A549 (cell line): ENCODE data around the gene ATP6V0E1. TPM values are rescaled to one million over a fixed set of nuclear protein-coding genes. Genes with fewer than 3 reads are reported as not detected.

Source experiments
- ATAC-seq, 2 experiments: fragments of 200-7000 bp in 1 of 2; fragments of >200 bp in 1 of 2; cut with Nextera tagmentation in 1 of 2; cut with Tn5 transposase in 1 of 2; 3 replicates each; pipeline versions ENCODE4 v1.8.0 to v1.9.1; 2018 to 2020; ENCODE audit warnings: mild to moderate bottlenecking in 1 of 2, moderate library complexity in 1 of 2
- CTCF ChIA-PET: fragments of 300-600 bp; sonication (Branson Sonifier 250); formaldehyde crosslinking; extraction: SDS; loops from one replicate; lab custom pipeline; 2021; ENCODE audit warnings: antibody characterized with exemption, inconsistent platforms; lab: Yijun Ruan, JAX
- POLR2A ChIA-PET: fragments of 350-600 bp; formaldehyde crosslinking; extraction: SDS; loops from one replicate; lab custom pipeline; 2021; ENCODE audit warnings: antibody characterized with exemption, inconsistent platforms; lab: Yijun Ruan, JAX
- DNase-seq, 2 experiments: peaks; one replicate each; pipeline versions ENCODE4 v3.0.0 to v3.0.0-alpha.2; 2011 to 2016; ENCODE audit warnings: low read depth in 1 of 2, low spot score in 1 of 2
- FAIRE-seq: peaks from 2 replicates; lab custom pipeline; 2011; peaks lifted over from hg19 to GRCh38; lab: Jason Lieb, UNC
- H3K27ac ChIP-seq, 2 experiments: fragments of >200 bp; sonication (Bioruptor Twin); formaldehyde crosslinking; 3 replicates each; pipeline ENCODE4 v1.5.1; 2016 to 2017
- H3K4me1 ChIP-seq: fragments of >200 bp; sonication (Bioruptor Twin); formaldehyde crosslinking; 3 replicates; pipeline ENCODE4 v1.6.1; 2016
- H3K4me2 ChIP-seq: fragments of >200 bp; sonication (Bioruptor Twin); formaldehyde crosslinking; 3 replicates; pipeline ENCODE4 v1.6.1; 2016
- H3K4me3 ChIP-seq: fragments of >200 bp; sonication (Bioruptor Twin); formaldehyde crosslinking; 3 replicates; pipeline ENCODE4 v1.5.1; 2016
- H3K9me3 ChIP-seq: fragments of >200 bp; sonication (Bioruptor Twin); formaldehyde crosslinking; 3 replicates; pipeline ENCODE4 v1.6.1; 2016
- E2F6 ChIP-seq: IDR thresholded peaks from 2 replicates; pipeline ENCODE4 v1.6.1; 2012; ENCODE audit warnings: low read depth, borderline replicate concordance
- EHF ChIP-seq: fragments of 250-450 bp; sonication (Bioruptor Pico); IDR thresholded peaks from 2 replicates; pipeline ENCODE4 v1.5.0; 2020; ENCODE audit warnings: mild to moderate bottlenecking
- HES2 ChIP-seq: fragments of >200 bp; sonication (Bioruptor Twin); formaldehyde crosslinking; IDR thresholded peaks from 2 replicates; pipeline ENCODE4 v1.6.1; 2016
- HOXA7 ChIP-seq: fragments of 250-450 bp; sonication (Bioruptor Pico); IDR thresholded peaks from 2 replicates; pipeline ENCODE4 v1.5.0; 2020; ENCODE audit warnings: mild to moderate bottlenecking, moderate library complexity
- HOXB13 ChIP-seq: fragments of 250-450 bp; sonication (Bioruptor Pico); IDR thresholded peaks from 2 replicates; pipeline ENCODE4 v1.5.0; 2020; ENCODE audit warnings: low read depth, mild to moderate bottlenecking, moderate library complexity
- JUN ChIP-seq, 2 experiments: fragments of >200 bp; sonication (Bioruptor Twin); formaldehyde crosslinking; IDR thresholded peaks; 2 replicates in 1 of 2; 3 replicates in 1 of 2; pipeline ENCODE4 v1.6.1; 2016 to 2017
- JUNB ChIP-seq: fragments of >200 bp; sonication (Bioruptor Twin); formaldehyde crosslinking; IDR thresholded peaks from 2 replicates; pipeline ENCODE4 v1.6.1; 2016
- KDM1A ChIP-seq: fragments of 200-600 bp; sonication (generic); IDR thresholded peaks from 2 replicates; pipeline ENCODE4 v1.6.1; 2016; ENCODE audit warnings: low read depth, mild to moderate bottlenecking
- KDM5A ChIP-seq: fragments of 200-600 bp; sonication (generic); IDR thresholded peaks from 2 replicates; pipeline ENCODE4 v1.6.1; 2016; ENCODE audit warnings: antibody characterized with exemption, mild to moderate bottlenecking
- PHF8 ChIP-seq: fragments of 200-600 bp; sonication (generic); IDR thresholded peaks from 2 replicates; pipeline ENCODE4 v1.6.1; 2016; ENCODE audit warnings: low read depth, mild to moderate bottlenecking, antibody characterized with exemption, moderate library complexity, borderline replicate concordance
- POLR2AphosphoS2 ChIP-seq: conservative IDR thresholded peaks from 2 replicates; pipeline ENCODE4 v1.6.1; 2012; ENCODE audit warnings: low read length, improper control_type of control experiment, inconsistent platforms
- RAD21 ChIP-seq, 2 experiments: fragments of >200 bp in 1 of 2; sonication (Bioruptor Twin) in 1 of 2; formaldehyde crosslinking in 1 of 2; IDR thresholded peaks in 1 of 2; conservative IDR thresholded peaks in 1 of 2; 2 replicates in 1 of 2; 3 replicates in 1 of 2; pipeline ENCODE4 v1.6.1; 2012 to 2018; ENCODE audit warnings: inconsistent platforms in 1 of 2
- RCOR1 ChIP-seq: fragments of 150-350 bp; IDR thresholded peaks from 2 replicates; pipeline ENCODE4 v1.6.1; 2014; ENCODE audit warnings: antibody characterized with exemption, low read length, low read depth
- RFX5 ChIP-seq: fragments of 450-650 bp; IDR thresholded peaks from 2 replicates; pipeline ENCODE4 v1.7.1; 2014; ENCODE audit warnings: antibody characterized with exemption, mild to moderate bottlenecking, moderate library complexity
- SMC3 ChIP-seq: fragments of >200 bp; sonication (Bioruptor Twin); formaldehyde crosslinking; IDR thresholded peaks from 3 replicates; pipeline ENCODE4 v1.6.1; 2018; ENCODE audit warnings: inconsistent platforms
- TFCP2L1 ChIP-seq: fragments of 250-450 bp; sonication (Bioruptor Pico); IDR thresholded peaks from 2 replicates; pipeline ENCODE4 v1.5.0; 2021; ENCODE audit warnings: mild to moderate bottlenecking
- TP53 ChIP-seq: fragments of 250-450 bp; sonication (Bioruptor Pico); IDR thresholded peaks from 2 replicates; pipeline ENCODE4 v1.5.0; 2021; ENCODE audit warnings: mild to moderate bottlenecking, moderate library complexity
- USF2 ChIP-seq: fragments of 450-650 bp; IDR thresholded peaks from 2 replicates; pipeline ENCODE4 v1.6.1; 2014; ENCODE audit warnings: antibody characterized with exemption
- ZSCAN20 ChIP-seq: fragments of 250-450 bp; sonication (Bioruptor Pico); IDR thresholded peaks from 2 replicates; pipeline ENCODE4 v1.8.0; 2022; ENCODE audit warnings: mild to moderate bottlenecking, moderate library complexity
- whole genome bisulfite sequencing: methylation state at CpG from one replicate; pipeline ENCODE4 v1.1.6; 2017; ENCODE audit errors: missing lambda C conversion rate; 5-methylcytosine and 5-hydroxymethylcytosine counted together
- polyA plus RNA-seq, 4 experiments: library from polyadenylated mRNA; depleted of rRNA in 3 of 4; stranded (reverse); fragments of >200 nt; fragmentation: RNase III in 1 of 4; extraction: RNeasy Plus Mini Kit Qiagen cat#74134 plus additional on column Dnase treatment in 1 of 4; gene quantifications; 2 replicates in 3 of 4; 3 replicates in 1 of 4; pipeline ENCODE4 v1.2.3, GENCODE V29; 2011 to 2017
- TF ChIP-seq, protein P1 (sequence below): IDR thresholded peaks from 2 replicates; pipeline ENCODE4 v1.6.1; 2012

ATP6V0E1 gene
- polyA plus RNA-seq, 2 of the 4 experiments (the other 2 are of a cell fraction) = 297 to 344 TPM

- ChIA-PET POLR2A (no interaction called here), CTCF (interaction anchor here (1.1 to 9.1 kb wide), 6 partner anchors 9 to 237 kb away, joined by 3 to 113 read pairs (median 5); partner anchors contain the start of gene RPL26L1)
- ATAC-seq = no peak
- no peaks in the 10 kb centered on the region for H3K9me3 ChIP-seq
- 93% methylated on average over 12 of the region's 12 CpGs for WGBS
- no peak for TF ChIP-seq HES2
- no peak for TF ChIP-seq KDM1A
- TF ChIP-seq ZSCAN20 (CRISPR knock-in tag) = no peak
- no peak for TF ChIP-seq JUN (IDR thresholded peaks at IDR 0.05)
- no peak for TF ChIP-seq JUNB
- no peak for DNase-seq
- H3K4me2 ChIP-seq = no peak overlapping the region
- peak overlapping the region in 1 of 2 experiments; percentile 94; a peak in 3 of 6 replicates for H3K27ac ChIP-seq
- H3K4me3 ChIP-seq = no peak overlapping the region
- no peak for FAIRE-seq
- H3K4me1 ChIP-seq = peaks cover 45% of the 10 kb centered on the region
Measured at GRCh38 chr5:172950176-172950965, 33.2 kb upstream of the ATP6V0E1 start.

- H3K27ac ChIP-seq = peak overlapping the region; percentile 94 to 95
- TF ChIP-seq KDM5A (no peak), HOXB13 (peak; percentile 41), E2F6 (no peak), HOXA7 (CRISPR knock-in tag) (no peak), JUN (IDR thresholded peaks at IDR 0.05) (0 out of 5 replicates have a peak, but pooled peaks of 1 of the 2 experiments have one; percentile 10)
- TF ChIP-seq, all 56 proteins: peak for 2
- Histone ChIP-seq H3K4me1 (peaks cover 55% of the 10 kb centered on the region), H3K9me3 (no peaks in the 10 kb centered on the region), H3K4me2 (peak overlapping the region; percentile 54), H3K4me3 (no peak overlapping the region)
- CTCF ChIA-PET = interaction anchor here (0.6 to 9.1 kb wide), 5 partner anchors 15 to 239 kb away, joined by 3 to 113 read pairs (median 5); no protein-coding TSS in a partner anchor
- no peak for FAIRE-seq
- ATAC-seq = no peak
- DNase-seq = no peak
- POLR2A ChIA-PET = interaction anchor here (1.4 kb wide), 1 partner anchor 180 kb away, joined by 4 read pairs; the partner anchor contains the start of gene DUSP1
- WGBS = 82% methylated on average over 11 of the region's 11 CpGs
Measured at GRCh38 chr5:172951371-172952033, 32.1 kb upstream of the ATP6V0E1 start.

GRCh38 chr5:172952034-172952511, 31.5 kb upstream of the ATP6V0E1 start:
- H3K4me3 ChIP-seq = no peak overlapping the region
- ChIA-PET POLR2A (interaction anchor here (1.4 kb wide), 1 partner anchor 181 kb away, joined by 4 read pairs; the partner anchor contains the start of gene DUSP1), CTCF (interaction anchor here (0.6 to 9.1 kb wide), 2 partner anchors 14 to 16 kb away, joined by 3 to 113 read pairs; no protein-coding TSS in a partner anchor)
- DNase-seq (peak in 1 of 2 experiments; percentile 70), ATAC-seq (peak in 1 of 2 experiments; percentile 9; a peak in 3 of 6 replicates), FAIRE-seq (no peak)
- no peak for TF ChIP-seq SMC3
- 0 out of 2 replicates have a peak, but pooled peaks have one; percentile 14 for TF ChIP-seq EHF (CRISPR knock-in tag)
- no peak for TF ChIP-seq RFX5
- no peak for TF ChIP-seq TFCP2L1 (CRISPR knock-in tag)
- no peak for TF ChIP-seq RAD21 (conservative IDR thresholded peaks at IDR 0.05 in 1 of 2, IDR thresholded peaks at IDR 0.05 in 1 of 2)
- TF ChIP-seq, protein P1, sequence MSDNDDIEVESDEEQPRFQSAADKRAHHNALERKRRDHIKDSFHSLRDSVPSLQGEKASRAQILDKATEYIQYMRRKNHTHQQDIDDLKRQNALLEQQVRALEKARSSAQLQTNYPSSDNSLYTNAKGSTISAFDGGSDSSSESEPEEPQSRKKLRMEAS = no peak
- TF ChIP-seq E2F6 = no peak
- no peak for TF ChIP-seq USF2
- TF ChIP-seq HES2 = no peak
- no peak for TF ChIP-seq RCOR1
- TF ChIP-seq POLR2AphosphoS2 = no peak
- TF ChIP-seq PHF8 = no peak
- TF ChIP-seq HOXB13 = peak; percentile 19; the same call in 1 of the 2 replicates
- TF ChIP-seq TP53 (CRISPR knock-in tag) = no peak
- H3K4me1 ChIP-seq = peaks cover 61% of the 10 kb centered on the region
- WGBS = 27% methylated on average over 4 of the region's 4 CpGs
- H3K27ac ChIP-seq = peak overlapping the region; percentile 94 to 95
- H3K9me3 ChIP-seq = no peaks in the 10 kb centered on the region
- H3K4me2 ChIP-seq = peak overlapping the region; percentile 54
